GM13977 (cell line): Measurements from ENCODE around the gene FOXP4.

Source experiments
- DNase-seq: peaks from one replicate; pipeline ENCODE4 v3.0.0; 2012; ENCODE audit warnings: low spot score
- CTCF ChIP-seq: IDR thresholded peaks from 2 replicates; pipeline ENCODE4 v1.5.1; 2012; ENCODE audit warnings: mild to moderate bottlenecking, control low read depth; ENCODE audit not compliant: insufficient read depth; ENCODE audit errors: extremely low read depth, missing control alignments
- in situ Hi-C: fragments of 300-500 bp; cut with MboI; formaldehyde crosslinking; loops from one replicate; pipeline ENCODE4 v1.12.0; 2022; ENCODE audit warnings: low sequenced_read_pairs, low pct_unique_long_range_greater_than_20kb, mixed read lengths, inconsistent platforms; ENCODE audit not compliant: unreplicated experiment

The FOXP4 gene

GRCh38 chr6:41545703-41546474 is at the start of gene FOXP4:
FOXP4 (plus strand) TSS chr6:41546381; CDS start chr6:41565761, 19,380 bp downstream.
- no peak for TF ChIP-seq CTCF
- DNase-seq: peak; percentile 93
- in situ Hi-C loops: no loop called here

DNA sequence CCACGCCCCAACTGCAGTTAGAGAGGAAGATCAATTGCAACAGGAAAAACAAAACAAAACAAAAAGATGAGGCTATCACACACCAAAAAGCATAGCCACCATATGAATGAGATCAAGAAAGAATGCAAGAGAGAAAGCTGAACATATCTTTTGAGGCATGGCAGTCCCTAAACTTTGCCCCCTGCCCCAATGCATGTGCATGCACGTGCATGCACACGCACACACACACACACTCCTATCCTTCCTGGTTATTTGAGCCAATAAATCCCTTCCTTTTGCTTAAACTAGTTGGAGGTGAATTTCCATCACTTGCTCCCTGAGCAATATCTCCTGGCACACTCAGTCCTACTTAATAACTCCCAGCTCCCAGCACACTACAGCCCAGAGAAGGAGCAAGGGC is 48.6 kb upstream of the FOXP4 start:
- no peak for DNase-seq
- in situ Hi-C loops: no loop called here
- no peak for TF ChIP-seq CTCF

DNA sequence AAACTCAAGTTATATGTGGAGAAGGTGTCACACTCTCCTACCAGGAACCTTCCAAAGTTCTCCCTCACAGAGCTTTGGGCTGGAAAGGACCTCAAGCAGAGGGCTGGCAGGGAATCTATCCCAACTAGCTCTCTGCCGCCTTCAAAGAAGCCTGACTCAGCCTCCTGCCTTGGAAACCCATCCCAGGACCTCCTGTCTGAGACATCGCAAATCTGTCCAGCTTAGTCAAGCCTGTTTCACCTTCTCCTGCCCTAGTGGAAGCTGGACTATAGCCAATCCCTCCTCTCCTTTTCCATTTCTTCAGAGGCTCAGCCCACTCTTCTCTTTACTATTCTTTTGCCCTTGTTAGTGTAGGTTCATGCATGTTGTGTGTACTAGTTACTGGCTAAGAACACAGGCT is 48.2 kb upstream of the FOXP4 start:
- no peak for DNase-seq
- no peak for TF ChIP-seq CTCF
- in situ Hi-C loops: no loop called here

- in situ Hi-C loops: no loop called here
- no peak for DNase-seq
- no peak for TF ChIP-seq CTCF
These were observed 47.1 kb upstream of the FOXP4 start for GRCh38 chr6:41498968-41499599.

DNA sequence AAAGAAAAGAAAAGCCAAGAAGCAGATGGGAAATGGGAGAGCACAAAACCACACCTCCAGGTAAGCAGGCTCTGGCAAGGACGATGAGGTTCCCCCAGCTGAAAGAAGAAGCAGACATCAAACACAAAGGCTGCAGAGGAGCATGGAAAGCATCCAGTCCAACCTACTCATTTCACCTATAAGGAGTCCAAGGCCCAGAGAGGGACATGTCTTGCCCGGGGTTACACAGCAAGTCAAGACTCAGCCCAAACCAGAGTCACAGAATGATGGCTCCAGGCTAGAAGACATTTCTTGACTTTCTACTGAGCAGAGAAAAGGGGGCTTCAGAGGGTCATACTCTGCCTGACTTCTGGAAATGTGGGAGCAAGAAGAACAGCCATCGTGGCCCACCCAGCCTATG is 45.6 kb upstream of the FOXP4 start:
- in situ Hi-C loops: no loop called here
- TF ChIP-seq CTCF: no peak
- DNase-seq: no peak

DNA sequence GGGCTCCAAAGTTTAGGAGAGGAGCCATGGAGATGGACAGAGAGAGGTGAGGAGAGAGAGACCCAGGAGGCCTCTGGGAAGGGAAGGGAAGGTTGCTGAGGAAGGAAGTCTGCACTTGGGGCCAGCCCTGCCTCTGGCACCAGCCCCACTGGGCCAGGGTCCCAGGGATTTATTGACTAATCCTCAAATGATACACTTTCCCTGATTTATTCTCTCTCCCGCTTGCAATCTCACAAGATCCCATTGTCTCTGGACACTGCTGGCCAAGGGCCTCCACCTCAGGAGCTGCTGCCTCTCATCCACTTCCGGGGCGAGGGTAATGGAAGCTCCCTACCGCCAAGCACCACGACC is 43.6 kb upstream of the FOXP4 start:
- DNase-seq: no peak
- in situ Hi-C loops: no loop called here
- TF ChIP-seq CTCF: no peak
